PC-9 (cell line): Measurements from ENCODE around the gene EPG5. TPM values are rescaled to one million over a fixed set of nuclear protein-coding genes. Genes with fewer than 3 reads are reported as not detected.
"Not testable (repeated sequence)": the region's sequence is repeated elsewhere in the genome, so short reads cannot be mapped to it uniquely, and the experiment has no call there.

Source experiments
- BruUV-seq: library from RNA; stranded (reverse); fragments of 400-500 nt; replicated peaks from 2 replicates; lab custom pipeline; 2021; lab: Mats Ljungman, UMichigan
- CTCF ChIA-PET: fragments of 300-600 bp; sonication (Branson Sonifier 250); formaldehyde crosslinking; loops from one replicate; lab custom pipeline; 2022; ENCODE audit warnings: antibody characterized with exemption; lab: Charles Lee
- POLR2A ChIA-PET: fragments of 300-600 bp; sonication (Branson Sonifier 250); formaldehyde crosslinking; loops from one replicate; lab custom pipeline; 2022; ENCODE audit warnings: antibody characterized with exemption; ENCODE audit not compliant: unreplicated experiment; lab: Charles Lee
- DNase-seq, 2 experiments: peaks; one replicate each; pipeline versions ENCODE4 v3.0.0 to v3.0.0-alpha.2; 2015 to 2022; ENCODE audit warnings: mixed read lengths in 1 of 2
- H2AFZ ChIP-seq: fragments of 200-600 bp; sonication (generic); 2 replicates; pipeline ENCODE4 v1.8.1; 2017; ENCODE audit warnings: antibody characterized with exemption
- H3F3A ChIP-seq: fragments of 200-600 bp; sonication (generic); 2 replicates; pipeline ENCODE4 v1.8.1; 2017; ENCODE audit warnings: antibody characterized with exemption, mild to moderate bottlenecking, low read depth; ENCODE audit not compliant: insufficient read depth
- H3K27ac ChIP-seq: fragments of 200-600 bp; sonication (generic); 2 replicates; pipeline ENCODE4 v1.6.1; 2016; ENCODE audit warnings: mixed run types
- H3K27me3 ChIP-seq: fragments of 200-600 bp; sonication (generic); 2 replicates; pipeline ENCODE4 v1.6.1; 2016; ENCODE audit warnings: low read depth, mixed run types; ENCODE audit not compliant: insufficient read depth
- H3K36me3 ChIP-seq: fragments of 200-600 bp; sonication (generic); 2 replicates; pipeline ENCODE4 v1.6.1; 2016; ENCODE audit warnings: low read depth, mixed run types
- H3K4me1 ChIP-seq: fragments of 200-600 bp; sonication (generic); replicated peaks from 2 replicates; pipeline ENCODE4 v1.6.1; 2016; ENCODE audit warnings: mixed run types; ENCODE audit not compliant: insufficient read depth
- H3K4me2 ChIP-seq: fragments of 200-600 bp; sonication (generic); 2 replicates; pipeline ENCODE4 v1.6.1; 2017; ENCODE audit warnings: mixed run types
- H3K4me3 ChIP-seq: fragments of 200-600 bp; sonication (generic); 2 replicates; pipeline ENCODE4 v1.6.1; 2016; ENCODE audit warnings: mixed run types
- H3K79me2 ChIP-seq: fragments of 200-600 bp; sonication (generic); 2 replicates; pipeline ENCODE4 v1.6.1; 2017; ENCODE audit warnings: low read depth, mixed run types
- H3K9me2 ChIP-seq: fragments of 200-600 bp; sonication (generic); 2 replicates; pipeline ENCODE4 v1.8.1; 2017; ENCODE audit warnings: mild to moderate bottlenecking; ENCODE audit not compliant: insufficient read depth
- H3K9me3 ChIP-seq: fragments of 200-600 bp; sonication (generic); 2 replicates; pipeline ENCODE4 v1.8.1; 2016; ENCODE audit warnings: low read depth; ENCODE audit not compliant: insufficient read depth
- H4K20me1 ChIP-seq: fragments of 200-600 bp; sonication (generic); 2 replicates; pipeline ENCODE4 v1.8.1; 2017; ENCODE audit not compliant: insufficient read depth
- EZH2 ChIP-seq: fragments of 200-600 bp; sonication (generic); IDR thresholded peaks from 2 replicates; pipeline ENCODE4 v1.8.0; 2017; ENCODE audit warnings: antibody characterized with exemption, low read depth
- intact Hi-C: fragments of 100-400 bp; cut with micrococcal nuclease; formaldehyde crosslinking; loops from one replicate; pipeline ENCODE4 v1.10.0; 2022; ENCODE audit not compliant: unreplicated experiment
- total RNA-seq: library from RNA; stranded (reverse); gene quantifications from 2 replicates; pipeline ENCODE4 v1.2.3, GENCODE V29; 2021
- TF ChIP-seq, protein P1 (sequence below): fragments of 200-600 bp; sonication (generic); conservative IDR thresholded peaks from 2 replicates; pipeline ENCODE4 v1.6.1; 2017; ENCODE audit warnings: mixed run types, antibody characterized with exemption, mild to moderate bottlenecking, moderate library complexity

The EPG5 gene
- total RNA-seq, 1 experiment from 2014 or later = 19.5 TPM

DNA sequence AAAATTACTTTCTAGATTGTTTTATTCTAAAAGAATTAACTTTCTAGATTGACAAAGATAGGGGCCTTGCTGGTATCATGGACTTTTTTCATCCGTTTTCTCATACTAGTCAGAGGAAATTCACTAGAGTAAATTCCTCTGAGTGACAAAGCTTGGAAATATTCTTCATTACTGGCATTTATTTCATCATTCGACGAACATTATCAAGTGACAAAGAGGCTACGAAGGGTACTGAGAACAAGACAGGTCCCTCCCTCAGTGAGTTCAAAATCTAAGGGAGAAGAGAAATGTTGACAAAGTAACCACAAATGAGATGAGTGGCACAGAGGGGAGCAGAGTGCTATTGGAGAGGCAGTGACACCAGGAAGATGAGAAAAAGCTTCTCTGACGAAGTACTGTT lies 4.3 kb downstream of the EPG5 start:
- Histone ChIP-seq H3F3A (no peaks in the 10 kb centered on the region), H3K27me3 (no peaks in the 10 kb centered on the region), H3K9me2 (no peaks in the 10 kb centered on the region), H3K4me2 (no peak overlapping the region), H3K36me3 (no peaks in the 10 kb centered on the region), H3K4me1 (peaks cover 14% of the 10 kb centered on the region; the same call in 1 of the 2 replicates), H3K27ac (no peak overlapping the region), H3K4me3 (no peak overlapping the region), H2AFZ (no peak overlapping the region), H4K20me1 (no peaks in the 10 kb centered on the region), H3K79me2 (peaks cover 55% of the 10 kb centered on the region), H3K9me3 (no peaks in the 10 kb centered on the region)
- CTCF ChIA-PET = no interaction called here
- intact Hi-C loops = no loop called here
- no TSS peak for BruUV-seq
- POLR2A ChIA-PET = no interaction called here
- TF ChIP-seq, protein P1, sequence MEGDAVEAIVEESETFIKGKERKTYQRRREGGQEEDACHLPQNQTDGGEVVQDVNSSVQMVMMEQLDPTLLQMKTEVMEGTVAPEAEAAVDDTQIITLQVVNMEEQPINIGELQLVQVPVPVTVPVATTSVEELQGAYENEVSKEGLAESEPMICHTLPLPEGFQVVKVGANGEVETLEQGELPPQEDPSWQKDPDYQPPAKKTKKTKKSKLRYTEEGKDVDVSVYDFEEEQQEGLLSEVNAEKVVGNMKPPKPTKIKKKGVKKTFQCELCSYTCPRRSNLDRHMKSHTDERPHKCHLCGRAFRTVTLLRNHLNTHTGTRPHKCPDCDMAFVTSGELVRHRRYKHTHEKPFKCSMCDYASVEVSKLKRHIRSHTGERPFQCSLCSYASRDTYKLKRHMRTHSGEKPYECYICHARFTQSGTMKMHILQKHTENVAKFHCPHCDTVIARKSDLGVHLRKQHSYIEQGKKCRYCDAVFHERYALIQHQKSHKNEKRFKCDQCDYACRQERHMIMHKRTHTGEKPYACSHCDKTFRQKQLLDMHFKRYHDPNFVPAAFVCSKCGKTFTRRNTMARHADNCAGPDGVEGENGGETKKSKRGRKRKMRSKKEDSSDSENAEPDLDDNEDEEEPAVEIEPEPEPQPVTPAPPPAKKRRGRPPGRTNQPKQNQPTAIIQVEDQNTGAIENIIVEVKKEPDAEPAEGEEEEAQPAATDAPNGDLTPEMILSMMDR = no peak
- TF ChIP-seq EZH2 = no peak
- no peak for DNase-seq

DNA sequence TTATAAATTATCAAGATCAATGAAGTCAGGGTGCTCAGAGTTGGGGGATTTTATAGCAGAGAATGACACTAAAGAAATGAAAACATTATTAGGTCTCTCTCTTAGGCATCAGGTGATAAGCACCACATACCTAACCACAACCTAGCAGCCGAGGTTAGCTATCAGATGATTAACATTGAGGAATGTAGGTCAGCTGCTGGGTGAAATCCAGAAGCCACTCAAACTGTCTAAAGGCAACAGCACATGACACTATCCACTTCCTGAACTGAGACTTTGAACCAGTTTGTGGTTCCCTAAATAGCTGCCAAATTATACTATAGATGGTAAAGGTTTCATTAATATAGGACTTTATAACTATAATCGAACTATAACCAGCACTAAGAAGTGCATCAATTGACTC lies 4.7 kb downstream of the EPG5 start:
- CTCF ChIA-PET = no interaction called here
- no TSS peak for BruUV-seq
- TF ChIP-seq, protein P1 = no peak
- no peak for TF ChIP-seq EZH2

GRCh38 chr18:45959484-45959883 lies 7.6 kb downstream of the EPG5 start:
- H4K20me1 ChIP-seq, H2AFZ ChIP-seq, H3F3A ChIP-seq, H3K9me2 ChIP-seq, H3K4me3 ChIP-seq, H3K9me3 ChIP-seq, DNase-seq, intact Hi-C loops, H3K36me3 ChIP-seq, BruUV-seq, CTCF ChIA-PET, POLR2A ChIA-PET, H3K4me2 ChIP-seq, H3K27ac ChIP-seq, H3K27me3 ChIP-seq: not testable (repeated sequence)
- Histone ChIP-seq H3K79me2 (peaks cover 40% of the 10 kb centered on the region), H3K4me1 (peaks cover 12% of the 10 kb centered on the region; the same call in 1 of the 2 replicates)

More for the DNA sequence above, 4.7 kb downstream of the EPG5 start:
- no peaks in the 10 kb centered on the region for H4K20me1 ChIP-seq
- H3K79me2 ChIP-seq = peaks cover 58% of the 10 kb centered on the region
- H2AFZ ChIP-seq = no peak overlapping the region
- no peak overlapping the region for H3K4me3 ChIP-seq
- DNase-seq = peak in 1 of 2 experiments; percentile 63
- no peaks in the 10 kb centered on the region for H3F3A ChIP-seq
- H3K9me3 ChIP-seq = no peaks in the 10 kb centered on the region
- POLR2A ChIA-PET = no interaction called here
- no peaks in the 10 kb centered on the region for H3K27me3 ChIP-seq
- no peak overlapping the region for H3K4me2 ChIP-seq
- H3K27ac ChIP-seq = no peak overlapping the region
- peaks cover 14% of the 10 kb centered on the region; the same call in 1 of the 2 replicates for H3K4me1 ChIP-seq
- H3K36me3 ChIP-seq = no peaks in the 10 kb centered on the region
- intact Hi-C loops = no loop called here
- no peaks in the 10 kb centered on the region for H3K9me2 ChIP-seq

- Histone ChIP-seq H3K4me2 (no peak overlapping the region), H3K27me3 (no peaks in the 10 kb centered on the region), H3K79me2 (peaks cover 33% of the 10 kb centered on the region), H3K36me3 (peaks cover 15% of the 10 kb centered on the region; the same call in 1 of the 2 replicates), H3F3A (peaks cover 3% of the 10 kb centered on the region; the same call in 1 of the 2 replicates), H2AFZ (no peak overlapping the region), H3K4me3 (no peak overlapping the region), H3K9me2 (no peaks in the 10 kb centered on the region), H4K20me1 (no peaks in the 10 kb centered on the region; the same call in 1 of the 2 replicates), H3K9me3 (no peaks in the 10 kb centered on the region), H3K27ac (no peak overlapping the region), H3K4me1 (peaks cover 13% of the 10 kb centered on the region; the same call in 1 of the 2 replicates)
- BruUV-seq = no TSS peak
- no peak for DNase-seq
- intact Hi-C loops = no loop called here
- TF ChIP-seq, protein P1 = no peak
- TF ChIP-seq EZH2 = no peak
- ChIA-PET POLR2A (no interaction called here), CTCF (no interaction called here)
Measured at GRCh38 chr18:45958730-45959129, 8.4 kb downstream of the EPG5 start.
